DLD1 (cell line): ENCODE results near the gene PLEK.
"Not testable (repeated sequence)": the region's sequence is repeated elsewhere in the genome, so short reads cannot be mapped to it uniquely, and the experiment has no call there.

Experiments used
- in situ Hi-C: cut with HindIII; loops from 2 replicates; pipeline ENCODE4 v1.10.0; 2017; ENCODE audit warnings: low sequenced_read_pairs

The PLEK gene

DNA sequence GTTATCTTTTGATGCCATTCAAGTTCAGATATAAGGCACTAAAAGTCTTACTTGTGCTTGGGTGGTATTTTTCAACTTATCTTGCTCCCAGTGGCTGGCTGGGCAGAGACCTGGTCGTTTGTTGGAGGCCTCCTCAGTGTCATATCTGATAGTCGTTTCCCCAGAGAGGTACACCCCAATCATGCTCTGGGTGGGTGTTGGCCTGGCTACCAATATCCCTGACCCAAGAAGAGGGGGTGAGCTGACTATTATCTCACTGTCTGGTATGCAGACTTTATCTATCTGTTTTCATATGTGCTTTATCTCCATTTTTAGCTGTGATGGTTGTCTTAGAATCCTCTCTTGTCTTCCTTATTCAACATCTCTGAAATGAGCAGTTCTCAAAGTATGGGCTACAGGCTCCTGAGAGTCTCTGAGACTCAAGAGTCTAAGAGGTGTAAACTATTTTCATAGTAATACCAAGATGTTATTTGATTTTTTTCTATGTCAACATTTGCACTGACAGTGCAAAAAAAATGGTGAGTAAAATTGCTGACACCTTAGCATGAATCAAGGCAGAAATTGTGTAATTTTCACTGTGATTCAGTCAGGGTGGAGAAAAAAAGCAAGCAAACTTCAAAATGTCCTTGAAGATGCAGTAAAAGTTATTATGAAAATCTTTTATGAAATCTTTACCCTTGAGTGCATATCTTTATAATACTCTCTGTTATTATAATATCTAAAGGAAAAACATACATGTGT, 12.3 kb upstream of the PLEK start:
- in situ Hi-C loops, result no loop called here

DNA sequence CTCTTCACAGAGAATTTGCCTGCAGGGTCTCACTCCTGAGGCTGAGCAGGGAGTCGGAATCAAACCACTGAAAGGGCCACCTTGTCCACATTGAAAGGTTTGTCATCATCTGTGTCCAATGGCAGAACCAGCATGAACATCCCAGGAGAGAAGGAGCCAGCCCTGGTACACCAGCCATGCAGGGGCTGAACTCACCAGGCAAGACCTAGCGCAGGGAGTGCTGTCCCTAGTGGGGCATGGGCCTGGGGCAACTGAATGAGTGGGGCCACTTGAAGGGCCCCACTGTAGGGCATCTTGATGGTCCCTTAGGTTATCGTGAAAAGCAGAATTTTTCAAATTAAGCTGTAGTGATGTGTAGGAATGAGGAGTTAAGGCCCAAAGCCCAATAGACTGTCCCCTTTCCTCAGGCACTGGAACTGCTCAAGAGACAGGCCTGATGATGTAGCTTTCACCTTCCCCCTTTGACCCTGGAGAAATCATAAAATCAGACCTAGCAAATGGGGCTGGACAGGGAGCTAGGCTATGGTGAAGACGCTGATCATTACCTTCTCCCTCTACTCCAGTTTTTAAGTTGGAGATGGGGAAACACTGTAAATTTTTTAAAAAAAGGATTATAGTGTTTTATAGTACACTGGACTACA, 8.4 kb upstream of the PLEK start:
- in situ Hi-C loops, result no loop called here

DNA sequence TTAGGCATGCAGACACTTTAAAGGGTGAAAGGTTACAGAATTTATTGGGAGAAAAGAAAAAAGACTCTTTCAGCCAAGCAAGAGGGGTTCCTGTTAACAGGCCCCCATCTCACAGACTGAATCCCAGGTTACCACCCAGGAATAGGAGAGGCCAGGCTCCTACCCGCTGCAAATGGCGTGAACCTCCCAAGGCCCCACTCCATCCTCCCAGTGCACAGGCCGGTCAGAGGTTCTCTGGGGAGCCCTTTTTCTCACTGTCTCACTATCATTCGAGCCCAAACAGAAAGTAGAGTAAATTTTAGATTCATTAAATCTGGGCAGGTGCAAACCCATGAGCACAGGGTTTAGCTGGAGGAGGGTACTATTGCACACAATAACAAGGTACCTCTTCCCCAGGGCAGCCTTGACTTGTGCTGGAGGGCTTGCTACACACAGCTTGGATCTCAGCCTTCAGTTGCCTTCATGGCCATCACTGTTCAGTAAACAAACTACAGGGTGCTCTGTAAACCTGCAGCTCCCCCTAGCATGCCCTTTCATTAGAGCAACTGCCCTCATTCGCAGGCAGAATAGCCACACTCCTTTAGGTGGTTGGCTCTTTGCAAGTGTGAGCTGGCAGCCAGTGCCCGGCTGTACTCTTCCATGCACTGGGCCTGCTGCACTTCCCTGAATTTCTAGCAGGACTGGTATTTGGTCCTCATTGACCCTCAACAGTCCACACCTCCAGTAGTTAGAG, 7.3 kb upstream of the PLEK start:
- in situ Hi-C loops, result no loop called here

DNA sequence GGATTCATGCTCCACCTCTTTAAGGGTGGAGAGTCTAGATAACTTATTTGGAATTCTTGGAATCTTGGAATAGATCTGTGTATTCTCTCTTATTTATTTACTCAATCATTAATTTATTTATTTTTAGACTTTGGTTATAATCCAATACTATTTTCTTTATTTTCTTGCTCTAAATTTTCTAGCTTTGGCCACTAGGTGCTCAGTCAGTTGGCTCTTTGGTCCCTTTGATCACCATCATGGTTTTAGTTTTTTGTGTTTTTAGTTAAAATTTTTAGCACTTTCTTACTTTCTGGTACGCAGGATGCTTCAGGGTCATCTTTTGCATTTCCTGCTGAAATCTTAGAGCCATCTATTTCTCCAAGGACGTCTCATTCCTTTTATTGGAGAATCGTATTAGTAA, 5.2 kb upstream of the PLEK start:
- in situ Hi-C loops, result no loop called here

DNA sequence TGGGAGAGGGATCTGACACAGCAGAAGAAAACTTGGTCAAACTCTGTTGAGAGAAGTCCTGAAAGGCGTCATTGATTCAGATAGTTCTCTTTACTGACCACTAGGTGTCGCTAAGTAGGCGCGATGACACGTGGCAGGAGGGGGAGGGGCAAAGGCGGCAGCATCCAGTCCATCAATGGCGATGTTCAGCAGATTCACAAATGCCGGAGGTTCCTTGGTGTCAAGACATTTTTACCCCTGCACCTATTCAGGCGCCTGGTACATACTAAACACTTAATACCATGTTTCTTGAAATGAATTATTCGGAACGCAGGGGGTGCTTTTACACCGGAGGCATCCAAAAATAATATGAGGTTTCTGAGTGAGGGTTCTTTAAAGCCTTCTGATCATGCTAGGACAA, 3.0 kb upstream of the PLEK start:
- in situ Hi-C loops, result no loop called here

DNA sequence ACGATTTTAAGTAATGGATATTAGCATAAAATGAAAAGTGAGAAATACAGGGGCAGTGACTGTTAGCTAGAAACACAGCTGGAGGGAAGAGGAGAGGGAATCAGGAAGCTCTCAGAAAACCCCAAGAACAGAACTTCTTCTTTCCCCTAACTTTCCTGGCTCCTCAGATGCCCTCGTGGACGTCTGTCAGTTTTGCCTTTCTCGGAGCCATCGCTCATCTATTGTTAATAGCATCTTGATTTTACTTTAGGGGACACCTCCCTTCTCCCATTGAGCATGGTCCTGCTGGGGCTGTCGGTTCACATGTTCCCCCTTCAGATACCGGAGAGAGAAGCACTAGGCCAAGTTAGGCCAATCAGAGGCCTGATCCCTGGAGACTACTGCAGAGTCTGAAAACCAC, 2.3 kb upstream of the PLEK start:
- in situ Hi-C loops, result no loop called here

DNA sequence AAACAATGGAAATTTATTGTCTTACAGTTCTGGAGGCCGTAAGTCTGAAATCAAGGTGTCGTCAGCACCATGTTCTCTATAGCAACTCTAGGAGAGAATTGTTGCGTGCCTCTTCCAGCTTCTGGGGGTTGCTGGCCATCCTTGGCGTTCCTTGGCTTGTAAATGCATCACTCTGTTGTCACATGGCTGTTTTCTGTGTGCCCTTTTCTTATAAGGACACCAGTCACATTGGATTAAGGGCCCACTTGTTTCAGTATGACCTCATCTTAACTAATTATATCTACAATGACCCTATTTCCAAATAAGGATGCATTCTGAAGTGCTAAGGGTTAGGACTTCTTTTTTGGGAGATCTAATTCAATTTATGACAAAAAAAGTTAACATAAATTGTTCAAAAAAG, 1.4 kb upstream of the PLEK start:
- in situ Hi-C loops, result no loop called here

DNA sequence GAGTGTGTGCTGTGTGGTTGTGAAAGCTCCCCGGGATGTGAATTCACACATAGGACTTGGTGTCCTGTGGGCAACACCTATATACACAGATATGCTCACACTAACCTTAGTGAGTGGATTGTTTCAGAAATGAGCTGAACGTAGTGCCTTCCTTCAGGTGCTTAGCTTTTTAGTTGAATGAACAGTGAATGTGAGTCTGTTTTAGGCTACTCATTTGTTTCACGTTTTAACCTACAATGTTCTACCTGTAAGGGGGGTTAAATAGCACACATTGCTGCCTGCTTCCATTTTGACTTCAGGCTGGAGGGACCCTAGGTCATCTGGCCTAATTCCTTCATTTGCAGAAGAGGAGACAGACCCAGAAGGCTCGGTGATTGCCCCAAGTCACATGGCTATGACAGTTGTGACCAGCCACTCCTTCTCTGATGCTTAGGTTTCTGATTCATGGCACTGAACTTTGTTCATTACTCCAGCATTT, 1.0 kb downstream of the PLEK start:
- in situ Hi-C loops, result no loop called here

DNA sequence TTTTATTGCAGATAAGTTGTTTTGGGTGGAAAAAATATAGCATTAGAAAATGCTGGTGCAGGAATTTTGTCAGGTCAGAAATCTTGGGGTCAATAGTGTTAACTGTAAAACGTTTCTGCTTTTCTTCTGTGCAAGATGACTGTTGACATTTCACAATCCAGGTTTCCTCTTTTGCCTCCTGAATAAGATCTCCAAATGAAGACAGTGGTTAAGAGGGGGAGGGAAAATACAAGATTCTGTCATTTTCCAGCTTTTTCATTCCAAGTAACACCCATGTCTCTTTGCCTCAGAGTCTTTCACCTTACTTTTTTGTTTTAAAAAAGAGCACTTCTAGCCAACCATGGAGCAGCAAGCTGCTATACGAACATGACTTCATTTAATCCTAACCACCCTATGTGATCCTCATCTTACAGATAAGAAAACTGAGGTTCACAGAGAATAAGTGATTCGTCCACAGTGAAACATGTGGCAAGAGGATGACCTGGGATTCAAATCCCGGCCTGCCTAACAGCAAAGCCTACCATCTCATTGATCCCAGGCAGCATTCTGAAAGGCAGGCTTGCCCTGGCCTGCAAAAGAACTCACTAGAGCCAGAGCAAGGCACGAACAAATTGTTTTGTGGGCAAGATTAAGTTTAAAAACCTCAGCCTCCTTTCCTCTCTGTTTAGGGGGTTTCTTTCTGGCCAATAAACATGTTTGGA, 3.0 kb downstream of the PLEK start:
- in situ Hi-C loops, result no loop called here

DNA sequence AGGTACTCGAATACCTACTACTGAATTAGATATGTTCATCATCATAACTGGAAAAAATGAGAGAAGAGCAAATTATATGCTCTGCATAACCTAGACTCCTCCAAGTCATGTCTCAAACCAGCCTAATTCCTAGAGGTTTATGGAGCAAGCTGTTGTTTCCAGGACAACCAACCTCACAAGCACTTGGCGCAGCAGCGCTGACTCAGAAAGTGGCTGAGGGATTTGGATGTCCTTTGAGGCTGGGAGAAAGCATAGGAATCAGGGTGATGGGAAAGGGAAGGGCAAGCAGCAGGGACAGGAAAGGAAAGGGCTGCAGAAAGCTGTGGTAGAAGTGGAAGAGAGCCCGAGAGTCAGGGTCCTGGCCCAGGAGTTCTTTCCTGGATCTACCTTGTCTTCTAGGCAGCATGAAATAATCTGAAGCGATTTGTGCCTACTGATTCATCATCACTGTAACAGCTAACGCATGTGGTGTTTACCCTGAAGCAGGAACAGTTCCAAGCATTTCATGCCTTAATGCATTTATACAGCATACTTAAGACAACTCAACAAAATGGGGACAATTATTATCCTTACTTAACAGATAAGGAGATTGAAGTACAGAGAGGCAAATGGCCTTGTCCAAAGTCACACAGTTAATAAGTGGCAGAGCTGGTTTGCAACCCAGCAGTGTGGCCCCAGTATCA, 3.7 kb downstream of the PLEK start:
- in situ Hi-C loops, result no loop called here

DNA sequence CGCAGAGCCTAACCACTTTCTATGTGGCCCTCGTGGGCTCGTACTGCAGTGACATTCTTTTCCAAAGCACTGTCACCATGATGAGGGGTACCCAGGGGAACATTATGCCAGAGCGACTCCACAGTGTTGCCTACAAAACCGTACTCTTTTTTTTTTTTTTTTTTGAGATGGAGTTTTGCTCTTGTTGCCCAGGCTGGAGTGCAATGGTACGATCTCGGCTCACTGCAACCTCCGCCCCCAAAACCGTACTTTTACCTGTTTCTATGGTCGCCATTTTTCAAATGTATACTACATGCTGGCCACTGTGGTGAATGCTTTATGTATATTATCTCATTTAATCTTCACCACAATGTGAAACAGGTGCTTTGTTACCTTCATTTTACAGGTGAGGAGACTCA, 4.3 kb downstream of the PLEK start:
- in situ Hi-C loops, result no loop called here

DNA sequence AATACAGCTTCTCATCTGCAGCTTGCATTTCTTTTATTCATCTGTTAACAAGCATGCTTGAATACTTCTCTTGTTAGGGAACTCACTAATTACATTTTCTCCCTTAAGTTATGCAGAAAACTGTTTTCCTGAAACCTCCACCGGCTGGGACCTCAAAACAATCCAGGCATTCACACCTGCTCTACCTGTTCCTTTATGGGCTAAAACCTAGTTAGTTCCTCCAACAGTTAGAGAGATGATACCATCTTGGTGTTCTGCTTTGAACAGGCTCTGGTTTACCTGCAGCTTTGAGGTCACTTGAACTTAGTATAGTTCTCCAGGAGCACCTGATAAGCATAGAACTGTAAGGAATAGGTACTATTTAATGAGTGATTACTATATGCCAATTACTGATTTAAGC, 6.1 kb downstream of the PLEK start:
- in situ Hi-C loops, result no loop called here

DNA sequence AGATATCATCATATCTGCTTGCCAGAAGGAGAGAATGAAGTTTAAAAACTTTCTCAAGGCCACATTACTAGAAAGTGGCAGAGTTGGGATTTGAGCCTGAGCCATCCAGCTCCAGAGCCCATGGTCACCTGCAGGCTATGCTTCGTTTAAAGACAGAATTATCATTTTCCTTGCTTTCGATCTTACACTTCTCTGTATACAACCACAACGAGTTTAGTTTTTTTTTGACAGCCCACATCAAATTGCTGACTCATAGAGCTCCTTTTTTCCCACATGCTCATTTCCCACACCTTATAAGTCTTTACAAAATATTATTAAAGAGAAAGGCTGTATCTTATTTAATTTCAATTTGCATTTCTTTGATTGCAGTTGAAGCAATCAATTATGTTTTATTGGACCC, 6.5 kb downstream of the PLEK start:
- in situ Hi-C loops, result no loop called here

DNA sequence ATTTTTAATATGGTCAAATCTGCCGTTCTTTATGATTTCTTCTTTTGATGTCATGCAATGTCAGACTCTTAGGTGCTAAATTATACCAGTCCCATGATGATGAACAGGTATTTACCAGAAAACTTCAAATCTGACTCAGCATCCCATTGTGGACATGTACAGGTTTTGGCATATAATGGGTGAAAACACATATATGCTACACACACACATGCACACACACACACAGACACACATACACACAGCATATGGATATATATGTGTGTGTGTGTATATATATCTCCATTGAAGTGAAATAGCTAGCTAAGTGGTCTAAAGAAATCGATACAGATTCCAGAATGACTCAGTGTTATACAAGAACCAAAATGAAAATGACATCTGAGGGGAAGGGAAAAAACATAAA, 7.4 kb downstream of the PLEK start:
- in situ Hi-C loops, result no loop called here

DNA sequence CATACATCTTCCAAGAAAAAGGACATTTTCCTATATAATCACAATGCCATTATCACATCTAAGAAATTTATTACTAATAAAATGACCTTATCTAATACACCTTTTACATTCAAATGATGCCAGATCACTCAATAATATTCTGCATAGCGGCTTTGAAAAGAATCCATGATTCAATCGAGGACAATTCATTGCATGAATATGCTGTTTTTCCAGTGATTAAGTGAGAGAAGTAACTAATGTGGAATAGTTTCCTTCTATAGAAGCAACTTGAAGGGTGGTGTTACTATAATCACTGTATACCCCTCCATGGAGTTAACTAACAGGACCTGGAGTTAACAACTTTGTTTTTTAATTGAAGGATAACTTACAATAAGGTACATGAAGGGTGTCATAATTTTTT, 9.1 kb downstream of the PLEK start:
- in situ Hi-C loops, result no loop called here

DNA sequence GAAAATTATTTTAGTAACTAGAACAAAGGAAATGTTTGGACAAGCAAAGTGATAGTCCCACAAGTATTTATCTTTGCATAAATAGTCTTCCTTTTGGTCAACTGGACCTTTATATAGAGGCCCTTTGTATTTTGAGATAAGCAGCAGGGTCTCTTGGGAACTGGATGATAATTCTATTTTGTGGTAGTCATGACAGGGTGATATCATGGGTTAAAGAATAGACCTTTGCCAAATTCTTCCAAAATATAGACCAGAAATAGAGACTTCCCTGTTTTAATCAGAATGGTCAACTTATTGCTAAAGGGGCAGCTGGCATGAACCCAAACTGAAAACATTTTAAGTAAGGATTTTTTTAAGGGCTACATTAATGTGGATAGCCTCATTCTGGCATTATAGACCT, 10.5 kb downstream of the PLEK start:
- in situ Hi-C loops, result no loop called here

DNA sequence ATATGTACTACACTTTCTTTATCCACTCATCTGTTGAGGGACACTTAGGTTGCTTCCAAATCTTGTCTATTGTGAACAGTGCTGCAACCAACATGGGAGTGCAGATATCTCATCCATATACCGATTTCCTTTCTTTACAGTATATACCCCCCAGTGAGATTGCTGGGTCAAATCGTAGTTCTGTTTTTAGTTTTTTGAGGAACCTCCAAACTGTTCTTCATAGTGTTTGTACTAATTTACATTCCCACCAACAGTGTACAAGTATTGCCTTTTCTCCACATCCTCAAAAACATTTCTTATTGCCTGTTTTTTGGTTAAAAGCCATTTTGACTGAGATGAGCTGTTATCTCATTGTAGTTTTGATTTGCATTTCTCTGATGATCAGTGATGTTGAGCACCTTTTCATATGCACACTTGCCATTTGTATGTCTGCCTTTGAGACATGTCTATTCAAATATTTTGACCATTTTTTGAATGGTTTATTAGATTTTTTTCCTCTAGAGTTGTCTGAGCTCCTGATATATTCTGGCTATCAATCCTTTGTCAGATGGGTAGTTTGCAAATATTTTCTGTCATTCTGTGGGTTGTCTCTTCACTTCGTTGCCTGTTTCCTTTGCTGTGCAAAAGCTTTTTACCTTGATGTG, 12.2 kb downstream of the PLEK start:
- in situ Hi-C loops, result no loop called here

DNA sequence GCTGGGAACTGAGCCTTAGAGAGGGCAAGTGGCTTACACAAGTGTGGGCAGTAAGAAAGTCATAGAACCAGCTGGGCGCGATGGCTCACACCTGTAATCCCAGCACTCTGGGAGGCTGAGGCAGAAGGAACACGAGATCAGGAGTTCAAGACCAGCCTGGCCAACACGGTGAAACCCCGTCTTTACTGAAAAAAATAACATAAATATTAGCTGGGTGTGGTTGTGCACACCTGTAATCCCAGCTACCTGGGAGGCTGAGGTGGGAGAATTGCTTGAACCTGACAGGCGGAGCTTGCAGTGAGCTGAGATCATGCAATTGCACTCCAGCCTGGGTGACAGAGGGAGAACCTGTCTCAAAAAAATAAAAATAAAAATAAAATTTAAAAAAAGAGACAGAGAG, 13.7 kb downstream of the PLEK start:
- in situ Hi-C loops, result not testable (repeated sequence)

DNA sequence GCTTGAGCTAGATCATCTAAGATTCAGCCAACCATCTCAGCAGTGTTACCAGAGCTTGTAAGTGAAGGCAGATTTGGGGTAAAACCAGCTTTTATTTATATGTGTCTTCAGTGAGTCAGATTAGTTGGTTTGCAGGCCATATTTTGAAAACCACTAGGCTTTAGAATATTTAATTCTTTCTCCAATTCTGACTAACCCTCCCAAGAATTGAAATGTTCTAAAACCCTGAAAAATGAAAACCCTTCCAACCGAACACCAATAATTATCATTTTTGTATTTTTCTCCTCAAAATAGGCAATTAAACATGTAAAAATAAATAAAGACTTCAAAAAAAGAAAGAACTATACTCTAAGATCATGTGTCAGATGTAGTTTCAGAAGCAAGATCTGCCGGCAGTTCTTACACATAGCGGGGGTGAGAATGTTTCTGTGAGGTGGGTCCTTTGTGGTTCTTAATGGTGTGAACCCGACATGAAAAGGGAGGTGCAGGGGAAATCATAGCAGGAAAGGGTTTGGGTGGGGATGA, 14.2 kb downstream of the PLEK start:
- in situ Hi-C loops, result no loop called here

DNA sequence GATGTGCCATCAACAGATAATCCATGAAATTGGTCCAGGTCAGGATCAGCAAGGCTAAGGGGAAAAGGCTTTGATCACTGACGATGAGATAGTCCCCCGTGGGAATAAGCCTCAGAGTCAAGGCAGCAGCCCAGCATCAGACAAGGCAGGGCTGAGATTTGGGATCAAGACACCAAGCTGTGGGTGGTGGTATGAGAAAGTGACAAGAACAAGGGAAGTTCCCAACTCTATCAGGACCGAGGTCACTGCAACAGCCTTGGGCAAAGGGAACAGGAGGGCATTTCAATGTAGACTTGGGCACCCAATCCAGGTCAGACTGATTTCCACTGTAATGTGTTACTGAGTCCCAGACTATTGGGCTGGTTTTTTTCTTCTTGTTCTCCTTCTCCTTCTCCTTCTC, 18.7 kb downstream of the PLEK start:
- in situ Hi-C loops, result no loop called here
